HG03442 (cell line): ENCODE measurements around the gene CALN1.
A peak's percentile ranks its signal among the peaks of the same experiment; 100 is the strongest.
"Not testable (repeated sequence)": the region's sequence is repeated elsewhere in the genome, so short reads cannot be mapped to it uniquely, and the experiment has no call there.

Source experiments
- ATAC-seq: cut with Tn5 transposase; IDR thresholded peaks from one replicate; pipeline ENCODE4 v1.9.1; 2021; ENCODE audit warnings: mild to moderate bottlenecking, moderate library complexity; ENCODE audit not compliant: unreplicated experiment

Gene CALN1

GRCh38 chr7:72409638-72410015 lies 2.5 kb downstream of the CALN1 start:
- no peak for ATAC-seq

DNA sequence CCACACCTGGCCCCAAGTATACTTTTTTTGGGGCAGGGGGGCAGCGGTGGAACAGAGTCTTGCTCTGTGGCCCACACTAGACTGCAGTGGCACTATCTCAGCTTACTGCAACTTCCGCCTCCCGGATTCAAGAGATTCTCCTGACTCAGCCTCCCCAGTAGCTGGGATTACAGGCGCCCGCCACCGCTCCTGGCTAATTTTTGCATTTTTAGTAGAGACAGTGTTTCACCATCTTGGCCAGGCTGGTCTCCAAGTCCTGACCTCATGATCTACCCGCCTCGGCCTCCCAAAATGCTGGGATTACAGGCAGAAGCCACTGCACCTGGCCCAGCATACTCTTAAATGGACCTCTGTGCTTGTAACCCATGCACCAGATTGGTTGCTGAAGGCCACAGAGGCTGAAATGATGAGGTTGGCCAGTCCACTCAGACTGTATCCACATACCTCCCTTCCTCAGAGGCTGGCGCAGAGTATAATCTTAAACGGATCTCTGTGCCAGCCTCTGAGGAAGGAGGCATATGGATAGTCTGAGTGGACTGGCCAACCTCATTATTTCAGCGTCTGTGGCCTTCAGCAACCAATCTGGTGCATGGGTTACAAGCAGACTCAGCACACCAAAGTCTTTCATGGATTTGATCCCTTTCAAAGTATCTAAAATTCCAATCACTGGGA lies 3.0 kb downstream of the CALN1 start:
- no peak for ATAC-seq

DNA sequence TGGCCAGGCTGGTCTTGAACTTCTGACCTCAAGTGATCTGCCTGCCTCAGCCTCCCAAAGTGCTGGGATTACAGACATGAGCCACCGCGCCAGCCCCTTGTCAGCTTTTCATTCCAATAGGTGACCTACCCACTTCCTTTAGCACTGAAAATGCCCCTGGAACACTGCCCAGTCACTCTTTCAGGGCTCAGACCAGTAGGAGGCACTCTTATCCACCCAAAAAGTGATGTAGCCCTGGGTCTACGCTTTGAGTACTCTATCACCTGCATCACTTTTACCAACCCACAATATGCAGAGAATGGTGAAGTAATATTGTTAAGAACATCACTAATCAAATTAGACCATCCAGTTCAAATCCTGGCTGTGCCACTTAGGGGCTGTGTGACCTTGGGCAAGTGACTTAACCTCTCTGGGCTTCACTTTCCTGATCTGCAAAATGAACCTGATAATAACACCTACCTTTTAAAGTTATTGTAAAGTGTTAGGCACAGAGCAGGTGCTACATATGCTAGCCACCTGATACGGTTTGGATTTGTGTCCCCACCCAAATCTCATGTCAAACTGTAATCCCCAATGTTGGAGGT lies 5.2 kb downstream of the CALN1 start:
- no peak for ATAC-seq

DNA sequence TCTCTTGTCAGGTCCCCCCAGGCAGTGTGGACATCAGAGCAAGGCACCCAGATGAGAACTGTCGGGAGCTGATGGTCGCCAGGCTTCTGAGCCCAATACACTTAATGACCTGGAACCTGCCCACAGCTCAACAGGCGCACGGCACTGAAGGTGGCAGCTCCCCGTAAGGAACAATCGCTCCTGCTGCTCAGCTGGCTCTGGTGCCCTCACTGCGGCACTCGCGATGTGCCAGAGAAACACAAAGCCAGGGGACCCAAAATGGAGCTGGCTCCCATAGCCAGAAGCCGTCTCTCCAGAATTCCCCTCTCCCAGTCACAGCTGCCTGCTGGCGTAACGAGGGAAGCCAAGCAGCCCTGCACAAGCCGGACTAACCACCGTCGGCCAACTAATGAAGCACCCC lies 6.3 kb downstream of the CALN1 start:
- ATAC-seq = no peak

DNA sequence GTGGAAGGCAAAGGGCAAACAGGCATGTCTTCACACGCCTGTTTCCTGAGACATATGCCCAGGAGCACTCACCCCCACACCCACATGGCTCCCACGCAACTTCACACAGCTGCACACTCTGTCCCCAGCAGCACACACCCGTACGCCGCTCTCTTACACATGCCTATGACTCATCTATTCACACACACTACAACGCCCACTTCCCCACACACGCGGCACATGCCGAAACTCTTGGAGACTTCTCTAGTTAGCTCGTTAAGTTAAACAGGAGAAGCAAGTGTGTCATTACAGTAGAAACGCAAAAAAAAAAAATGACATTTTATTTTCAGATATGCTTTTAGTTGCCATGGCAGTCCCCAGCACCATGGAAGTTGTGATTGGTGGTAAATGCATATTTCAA lies 6.7 kb downstream of the CALN1 start:
- ATAC-seq = peak; percentile 67

- peak; percentile 12 for ATAC-seq
Observed at GRCh38 chr7:72404743-72405142, 7.4 kb downstream of the CALN1 start.

- peak; percentile 37 for ATAC-seq
Observed at GRCh38 chr7:72403458-72404076, 8.6 kb downstream of the CALN1 start.

DNA sequence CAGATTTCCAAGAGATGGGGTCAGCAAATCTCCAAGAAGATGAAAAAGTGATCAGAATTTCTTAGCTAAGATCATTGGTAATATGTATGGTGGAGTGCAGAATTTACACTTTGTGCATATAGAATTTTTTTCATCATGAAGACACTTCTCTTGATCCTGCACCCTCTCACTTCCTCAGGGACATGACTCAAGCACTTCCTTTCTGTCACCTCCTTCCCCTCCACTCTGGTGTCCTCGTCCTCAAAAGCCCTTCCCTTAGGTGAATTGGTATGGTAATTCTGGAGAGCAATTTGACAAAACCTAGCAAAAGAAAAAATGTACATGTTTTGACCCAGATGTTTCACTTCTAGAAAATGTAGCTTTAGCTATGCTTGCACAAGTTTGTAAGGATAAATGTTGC lies 18.1 kb downstream of the CALN1 start:
- no peak for ATAC-seq

DNA sequence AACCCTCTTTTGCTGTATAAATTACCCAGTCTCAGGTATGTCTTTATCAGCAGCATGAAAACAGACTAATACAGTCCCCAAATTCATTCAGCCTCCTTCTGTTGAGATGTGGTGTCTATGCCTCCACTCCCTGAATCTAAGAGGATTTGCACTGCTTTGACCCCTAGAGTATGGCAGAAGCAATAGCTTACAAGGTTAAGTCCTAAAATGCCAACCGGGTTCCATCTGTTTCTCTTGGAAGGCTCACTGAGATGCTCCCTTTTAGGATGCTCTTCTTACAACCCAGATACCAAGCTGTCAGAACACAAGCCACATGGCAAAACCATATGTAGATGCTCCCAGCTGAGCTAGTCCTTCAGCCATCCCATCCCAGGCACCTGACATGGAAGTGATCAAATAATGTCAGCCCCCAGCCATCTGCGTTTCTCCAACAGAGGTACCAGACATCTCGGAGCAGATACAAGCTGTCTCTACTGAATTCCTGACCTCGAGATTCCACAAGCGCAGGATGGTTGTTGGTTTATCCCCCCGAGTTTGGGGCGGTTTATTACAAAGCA lies 20.2 kb downstream of the CALN1 start:
- ATAC-seq = no peak

GRCh38 chr7:72386118-72386517 lies 26.0 kb downstream of the CALN1 start:
- no peak for ATAC-seq

GRCh38 chr7:72362246-72362645 lies 49.9 kb downstream of the CALN1 start:
- no peak for ATAC-seq

DNA sequence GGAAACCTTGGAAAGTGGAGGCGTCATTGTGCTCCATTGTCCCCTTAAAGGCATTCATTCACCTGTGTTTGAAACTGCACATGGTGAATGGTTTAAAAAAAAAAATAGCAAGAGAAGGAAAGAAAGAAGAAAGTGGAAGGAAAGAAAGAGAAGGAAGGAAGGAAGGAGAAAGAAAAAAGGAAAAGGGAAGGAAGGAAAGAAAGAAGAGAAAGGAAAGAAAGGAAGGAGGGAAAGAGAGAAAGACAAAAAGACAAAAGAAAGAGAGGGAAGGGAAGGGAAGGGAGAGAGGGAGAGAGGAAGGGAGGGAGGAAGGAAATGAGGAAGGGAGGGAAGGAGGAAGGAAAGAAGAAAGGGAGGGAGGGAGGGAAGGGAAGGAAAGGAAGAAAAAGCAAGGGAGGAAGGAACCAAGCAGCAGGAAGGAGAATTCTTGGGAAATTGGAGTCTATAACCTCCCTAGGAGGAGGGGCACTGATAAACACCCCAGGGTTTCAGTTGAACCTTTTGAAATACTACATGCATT lies 66.9 kb downstream of the CALN1 start:
- ATAC-seq = no peak

DNA sequence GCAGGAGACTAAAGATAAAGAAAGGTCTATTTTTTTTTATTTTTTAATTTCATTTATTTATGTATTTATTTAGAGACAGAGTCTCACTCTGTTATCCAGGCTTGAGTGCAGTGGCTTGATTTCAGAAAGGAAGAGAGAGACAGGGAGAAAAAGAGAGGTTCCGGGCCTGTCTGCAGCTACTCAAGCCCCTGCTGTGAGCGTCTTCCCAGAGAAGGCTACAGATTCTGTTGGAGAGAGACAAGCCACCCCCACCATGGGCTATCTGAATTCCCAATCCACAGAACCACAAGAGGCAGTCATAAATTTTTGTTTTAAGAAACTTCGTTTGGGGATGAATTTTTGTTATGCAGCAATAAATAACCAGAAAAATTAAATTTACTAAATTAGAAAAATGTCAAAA lies 68.1 kb downstream of the CALN1 start:
- ATAC-seq = no peak

DNA sequence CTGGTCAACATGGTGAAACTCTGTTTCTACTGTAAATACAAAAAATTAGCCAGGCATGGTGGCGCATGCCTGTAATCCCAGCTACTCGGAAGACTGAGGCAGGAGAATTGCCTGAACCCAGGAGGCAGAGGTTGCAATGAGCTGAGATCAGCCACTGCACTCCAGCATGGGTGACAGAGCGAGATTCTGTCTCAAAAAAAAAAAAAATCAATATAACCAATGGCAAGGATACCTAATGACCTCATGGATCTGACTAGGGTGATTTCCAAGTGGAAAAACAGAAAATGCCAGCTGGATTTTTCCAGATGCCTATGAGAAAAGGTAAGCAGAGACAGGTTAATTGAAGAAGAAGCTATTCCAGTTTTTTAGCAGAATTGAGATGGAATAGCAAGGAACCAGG lies 68.8 kb downstream of the CALN1 start:
- not testable (repeated sequence) for ATAC-seq

DNA sequence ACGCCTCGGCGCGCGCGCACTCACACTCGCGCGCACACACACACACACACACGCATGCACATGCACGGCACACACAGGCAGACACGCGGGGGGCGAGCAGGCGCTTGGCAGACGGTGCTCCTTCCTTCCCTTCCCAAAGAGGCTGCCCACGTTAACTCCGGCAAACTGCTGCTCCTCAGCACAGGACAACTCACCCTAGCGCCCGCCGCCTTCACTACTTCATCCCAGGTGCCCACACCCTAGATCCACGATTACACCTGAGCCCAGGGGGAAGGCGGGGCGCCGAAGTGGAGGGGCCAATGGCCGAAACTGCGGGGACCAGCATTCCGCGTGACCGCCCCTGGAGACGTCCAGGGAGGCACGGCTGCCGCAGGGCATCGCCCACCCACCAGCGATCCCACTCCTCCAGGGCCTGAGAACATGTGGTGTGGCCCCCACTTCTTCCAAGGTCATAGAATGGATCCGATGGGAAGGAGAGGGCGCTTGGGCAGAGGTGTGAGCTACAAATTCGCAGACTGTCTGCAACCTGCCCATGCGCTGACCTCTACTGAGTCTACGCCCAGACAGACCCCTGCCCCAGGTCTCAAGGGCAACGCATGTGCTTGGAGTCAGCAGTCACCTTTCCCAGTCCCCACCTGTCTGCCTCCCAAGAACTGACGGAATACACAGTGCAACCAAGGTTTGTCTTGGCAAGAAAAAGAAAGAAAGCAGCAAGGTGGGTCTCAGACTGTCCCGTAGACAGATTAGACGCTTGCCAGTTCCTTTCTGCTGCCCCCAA lies 74.6 kb downstream of the CALN1 start:
- no peak for ATAC-seq

DNA sequence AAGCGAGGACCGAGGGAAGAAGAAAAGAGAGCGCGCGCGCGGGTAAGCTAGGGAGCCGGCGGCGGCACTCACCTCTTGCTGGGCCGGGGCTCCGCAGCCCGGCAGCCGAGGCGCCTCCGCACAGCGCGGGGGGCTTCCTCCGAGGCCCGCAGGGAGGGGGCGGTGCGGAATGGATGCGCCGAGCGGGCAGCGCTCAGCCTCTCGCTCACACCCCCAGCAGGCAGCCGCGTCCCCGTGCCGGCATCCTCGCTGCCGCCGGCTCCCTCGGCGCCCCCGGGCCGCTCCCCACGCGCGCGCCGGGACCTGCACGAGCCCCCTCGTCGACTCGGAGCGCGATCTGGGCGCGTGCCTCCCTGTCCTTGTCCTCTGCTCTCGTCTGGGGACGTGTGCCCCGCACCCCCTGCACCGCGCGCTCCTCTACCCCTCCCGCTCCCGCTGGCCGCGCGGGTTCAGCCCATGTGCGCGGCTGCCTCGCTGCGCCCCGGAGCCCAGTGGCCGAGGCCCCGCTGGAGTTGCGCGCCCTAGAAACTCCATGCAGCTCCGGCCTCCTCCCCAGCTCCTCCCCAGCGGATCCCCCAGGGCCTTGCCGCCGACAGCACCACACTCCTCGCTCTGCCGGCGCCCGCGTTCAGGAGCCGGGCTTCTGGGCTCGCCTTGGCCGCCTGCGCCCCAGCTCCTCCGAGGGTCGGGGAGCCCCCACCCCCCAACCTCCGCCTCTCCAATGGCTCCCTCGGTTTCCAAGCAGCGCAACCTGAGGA lies 75.3 kb downstream of the CALN1 start:
- ATAC-seq = no peak

DNA sequence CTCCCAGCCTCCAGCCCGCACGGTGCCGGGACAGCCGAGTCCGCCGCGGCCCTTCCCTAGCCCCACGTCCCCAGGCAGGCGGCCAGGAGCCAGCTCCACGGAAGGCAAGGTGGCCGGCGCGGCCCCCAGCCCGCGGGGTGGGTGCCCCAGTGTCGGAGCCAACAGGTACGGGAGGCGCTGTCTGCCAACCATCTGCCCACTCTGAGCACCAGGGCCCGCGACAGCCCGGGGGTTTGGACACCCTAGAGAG lies 75.8 kb downstream of the CALN1 start:
- ATAC-seq = no peak

DNA sequence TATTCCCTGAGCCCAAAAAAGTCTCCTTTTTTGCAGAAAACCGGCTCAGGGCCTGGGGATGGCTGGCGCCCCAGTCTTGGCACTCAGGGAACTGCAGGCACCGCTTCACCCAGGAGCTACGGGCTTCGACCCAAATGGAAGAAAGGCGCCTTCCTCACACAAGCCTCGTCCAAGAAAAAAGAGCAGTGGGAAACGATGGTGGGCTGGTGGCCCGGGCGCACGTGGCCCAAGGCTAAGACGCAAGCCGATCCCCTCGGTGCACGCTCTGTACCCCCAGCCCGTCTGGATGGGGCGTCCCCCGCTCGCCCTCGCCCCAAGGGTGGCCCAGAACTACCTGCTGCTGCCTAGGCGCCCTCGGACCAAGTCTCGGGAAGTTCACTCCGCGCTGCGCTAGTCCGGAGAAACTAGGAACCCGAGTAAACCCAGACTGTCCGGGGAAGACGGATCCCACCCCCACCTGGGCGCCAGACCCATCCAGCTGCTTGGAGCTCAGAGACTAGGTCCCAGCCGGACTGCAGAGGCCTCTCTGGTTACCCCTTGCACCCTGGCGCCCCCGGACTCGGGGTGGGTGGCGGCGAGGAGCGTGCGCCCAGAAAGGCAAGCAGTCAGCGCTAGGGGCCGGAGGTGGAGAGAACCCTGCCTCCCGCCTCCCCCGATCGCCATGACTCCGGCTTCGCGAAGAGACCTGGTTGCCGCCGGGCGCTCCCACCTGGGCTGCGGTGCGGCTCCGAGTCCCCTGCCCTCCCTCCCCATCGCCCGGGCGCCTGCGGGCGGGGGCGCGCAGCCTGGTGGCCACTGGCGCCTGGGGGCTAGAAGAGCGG lies 76.4 kb downstream of the CALN1 start:
- no peak for ATAC-seq

GRCh38 chr7:72334698-72335097 lies 77.4 kb downstream of the CALN1 start:
- ATAC-seq = no peak

- ATAC-seq = no peak
Observed at GRCh38 chr7:72334066-72334465, 78.1 kb downstream of the CALN1 start.
